Measurements from ENCODE around the gene FFAR3. TPM values are rescaled to one million over a fixed set of nuclear protein-coding genes. Genes with fewer than 3 reads are reported as not detected.

Gene FFAR3
- total RNA-seq, 2 experiments from 2014 or later, result not detected

- TF ChIP-seq, protein P1, sequence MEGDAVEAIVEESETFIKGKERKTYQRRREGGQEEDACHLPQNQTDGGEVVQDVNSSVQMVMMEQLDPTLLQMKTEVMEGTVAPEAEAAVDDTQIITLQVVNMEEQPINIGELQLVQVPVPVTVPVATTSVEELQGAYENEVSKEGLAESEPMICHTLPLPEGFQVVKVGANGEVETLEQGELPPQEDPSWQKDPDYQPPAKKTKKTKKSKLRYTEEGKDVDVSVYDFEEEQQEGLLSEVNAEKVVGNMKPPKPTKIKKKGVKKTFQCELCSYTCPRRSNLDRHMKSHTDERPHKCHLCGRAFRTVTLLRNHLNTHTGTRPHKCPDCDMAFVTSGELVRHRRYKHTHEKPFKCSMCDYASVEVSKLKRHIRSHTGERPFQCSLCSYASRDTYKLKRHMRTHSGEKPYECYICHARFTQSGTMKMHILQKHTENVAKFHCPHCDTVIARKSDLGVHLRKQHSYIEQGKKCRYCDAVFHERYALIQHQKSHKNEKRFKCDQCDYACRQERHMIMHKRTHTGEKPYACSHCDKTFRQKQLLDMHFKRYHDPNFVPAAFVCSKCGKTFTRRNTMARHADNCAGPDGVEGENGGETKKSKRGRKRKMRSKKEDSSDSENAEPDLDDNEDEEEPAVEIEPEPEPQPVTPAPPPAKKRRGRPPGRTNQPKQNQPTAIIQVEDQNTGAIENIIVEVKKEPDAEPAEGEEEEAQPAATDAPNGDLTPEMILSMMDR (IDR thresholded peaks at IDR 0.05), result no peak
- Histone ChIP-seq H3K27me3 (ENCODE audit: control insufficient read depth in 1 of 2, insufficient read depth in 2 of 2, low read length in 2 of 2) (no peaks in the 10 kb centered on the region), H3K27ac (ENCODE audit: low read depth in 1 of 2, low read length in 2 of 2) (no peak overlapping the region), H3K9me3 (ENCODE audit: control insufficient read depth in 1 of 2, insufficient read depth in 1 of 2, low read length in 2 of 2) (peaks cover 0 to 12% of the 10 kb centered on the region in 2 experiments), H3K36me3 (ENCODE audit: insufficient read depth, low read length) (no peaks in the 10 kb centered on the region), H3K4me3 (ENCODE audit: low read length) (no peak overlapping the region), H3K4me1 (ENCODE audit: insufficient read depth, low read length) (no peaks in the 10 kb centered on the region)
- no peaks in the 10 kb centered on the region for H3K4me1 Mint-ChIP-seq (ENCODE audit: low read depth)
- POLR2A ChIA-PET, result no interaction called here
- no peak for ATAC-seq (ENCODE audit: poor library complexity)
- H3K27me3 Mint-ChIP-seq, result peaks cover 4% of the 10 kb centered on the region
- no peak for DNase-seq
- H3K27ac Mint-ChIP-seq, result no peak overlapping the region
- peaks cover 5% of the 10 kb centered on the region for H3K36me3 Mint-ChIP-seq (ENCODE audit: low read depth)
- H3K9me3 Mint-ChIP-seq, result peaks cover 3% of the 10 kb centered on the region
- intact Hi-C loops (cut with DNase I, micrococcal nuclease), result no loop called here
- CTCF ChIA-PET, result no interaction called here
- H3K4me3 Mint-ChIP-seq, result no peak overlapping the region
Observed at GRCh38 chr19:35389192-35389861, 31.1 kb downstream of the FFAR3 start.

DNA sequence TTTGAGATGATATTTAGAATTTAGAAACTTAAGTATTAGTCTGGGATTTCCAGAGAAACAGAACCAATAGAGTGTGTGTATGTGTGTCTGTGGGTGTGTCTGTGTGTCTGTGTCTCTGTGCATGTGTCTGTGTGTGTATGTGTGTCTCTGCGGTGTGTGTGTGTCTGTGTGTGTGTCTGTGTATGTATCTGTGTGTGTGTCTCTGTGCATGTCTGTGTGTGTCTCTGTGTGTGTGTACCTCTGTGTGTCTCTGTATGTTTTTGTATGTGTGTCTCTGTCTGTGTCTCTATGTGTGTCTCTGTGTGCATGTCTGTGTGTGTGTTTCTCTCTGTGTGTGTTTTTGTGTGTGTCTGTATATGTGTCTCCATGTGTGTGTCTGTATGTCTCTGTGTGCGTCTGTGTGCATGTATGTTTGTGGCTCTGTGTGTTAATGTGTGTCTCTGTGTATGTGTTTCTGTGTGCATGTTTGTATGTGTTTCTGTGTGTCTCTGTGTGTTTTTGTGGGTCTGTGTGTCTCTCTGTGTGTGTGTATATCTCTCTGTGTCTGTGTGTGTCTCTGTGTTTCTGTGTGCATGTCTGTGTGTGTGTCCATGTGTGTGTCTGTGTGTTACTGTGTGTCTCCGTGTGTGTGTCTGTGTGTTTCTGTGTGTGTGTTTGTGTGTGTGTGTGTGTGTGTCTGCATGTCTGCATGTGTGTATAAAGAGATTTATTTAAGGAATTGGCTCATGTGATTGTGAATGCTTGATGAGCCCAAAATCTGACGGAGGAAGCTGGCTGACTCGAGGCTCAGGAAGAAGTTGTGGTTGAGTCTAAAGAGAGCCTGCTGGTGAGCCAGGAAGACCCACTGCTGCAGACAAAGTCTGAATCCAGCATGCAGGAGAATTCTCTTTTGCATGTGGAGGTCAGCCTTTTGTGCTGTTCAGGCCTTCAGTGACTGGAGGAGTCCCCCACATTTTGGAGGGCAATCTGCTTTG is 34.8 kb downstream of the FFAR3 start:
- Mint-ChIP-seq H3K4me1 (ENCODE audit: low read depth) (no peaks in the 10 kb centered on the region), H3K9me3 (no peaks in the 10 kb centered on the region), H3K27me3 (no peaks in the 10 kb centered on the region), H3K4me3 (no peak overlapping the region), H3K36me3 (ENCODE audit: low read depth) (no peaks in the 10 kb centered on the region), H3K27ac (no peak overlapping the region)
- ChIA-PET POLR2A (no interaction called here), CTCF (no interaction called here)
- intact Hi-C loops (cut with DNase I, micrococcal nuclease), result no loop called here
- no peak for ATAC-seq (ENCODE audit: poor library complexity)
- TF ChIP-seq, protein P1 (IDR thresholded peaks at IDR 0.05), result no peak
- H3K4me3 ChIP-seq (ENCODE audit: low read length), result no peak overlapping the region
- H3K36me3 ChIP-seq (ENCODE audit: insufficient read depth, low read length), result no peaks in the 10 kb centered on the region
- no peaks in the 10 kb centered on the region for H3K27me3 ChIP-seq (ENCODE audit: control insufficient read depth in 1 of 2, insufficient read depth in 2 of 2, low read length in 2 of 2)
- no peaks in the 10 kb centered on the region for H3K9me3 ChIP-seq (ENCODE audit: control insufficient read depth in 1 of 2, insufficient read depth in 1 of 2, low read length in 2 of 2)
- no peaks in the 10 kb centered on the region for H3K4me1 ChIP-seq (ENCODE audit: insufficient read depth, low read length)
- no peak overlapping the region for H3K27ac ChIP-seq (ENCODE audit: low read depth in 1 of 2, low read length in 2 of 2)
- no peak for DNase-seq

- H3K9me3 ChIP-seq (ENCODE audit: control insufficient read depth in 1 of 2, insufficient read depth in 1 of 2, low read length in 2 of 2), result no peaks in the 10 kb centered on the region
- H3K27me3 ChIP-seq (ENCODE audit: control insufficient read depth in 1 of 2, insufficient read depth in 2 of 2, low read length in 2 of 2), result no peaks in the 10 kb centered on the region
- Mint-ChIP-seq H3K9me3 (no peaks in the 10 kb centered on the region), H3K36me3 (ENCODE audit: low read depth) (no peaks in the 10 kb centered on the region), H3K27ac (no peak overlapping the region), H3K4me1 (ENCODE audit: low read depth) (no peaks in the 10 kb centered on the region), H3K27me3 (no peaks in the 10 kb centered on the region), H3K4me3 (no peak overlapping the region)
- intact Hi-C loops (cut with DNase I, micrococcal nuclease), result no loop called here
- CTCF ChIA-PET, result interaction anchor here (0.7 kb wide), 1 partner anchor 43 kb away, joined by 3 read pairs; no protein-coding TSS in a partner anchor
- TF ChIP-seq, protein P1 (IDR thresholded peaks at IDR 0.05), result no peak
- H3K36me3 ChIP-seq (ENCODE audit: insufficient read depth, low read length), result no peaks in the 10 kb centered on the region
- no peak for ATAC-seq (ENCODE audit: poor library complexity)
- H3K4me1 ChIP-seq (ENCODE audit: insufficient read depth, low read length), result no peaks in the 10 kb centered on the region
- POLR2A ChIA-PET, result no interaction called here
- H3K27ac ChIP-seq (ENCODE audit: low read depth in 1 of 2, low read length in 2 of 2), result no peak overlapping the region
- H3K4me3 ChIP-seq (ENCODE audit: low read length), result no peak overlapping the region
- no peak for DNase-seq
Observed at GRCh38 chr19:35395382-35396199, 37.3 kb downstream of the FFAR3 start.
